Head of caudate nucleus (tissue), 42 donors: ENCODE results near the gene CTSH.
A peak's percentile ranks its signal among the peaks of the same experiment; 100 is the strongest.
"Not testable (repeated sequence)": the region's sequence is repeated elsewhere in the genome, so short reads cannot be mapped to it uniquely, and the experiment has no call there.

ENCODE experiments used
- DNase-seq, 42 donors: peaks; one replicate each; pipeline versions ENCODE4 v3.0.0 to v3.0.0-alpha.2; 2020 to 2021; ENCODE audit warnings: mixed read lengths in 7 of 42
- intact Hi-C: fragments of 100-400 bp; cut with DNase I; formaldehyde crosslinking; loops from one replicate; pipeline ENCODE4 v1.15.0; 2022

CTSH gene

DNA sequence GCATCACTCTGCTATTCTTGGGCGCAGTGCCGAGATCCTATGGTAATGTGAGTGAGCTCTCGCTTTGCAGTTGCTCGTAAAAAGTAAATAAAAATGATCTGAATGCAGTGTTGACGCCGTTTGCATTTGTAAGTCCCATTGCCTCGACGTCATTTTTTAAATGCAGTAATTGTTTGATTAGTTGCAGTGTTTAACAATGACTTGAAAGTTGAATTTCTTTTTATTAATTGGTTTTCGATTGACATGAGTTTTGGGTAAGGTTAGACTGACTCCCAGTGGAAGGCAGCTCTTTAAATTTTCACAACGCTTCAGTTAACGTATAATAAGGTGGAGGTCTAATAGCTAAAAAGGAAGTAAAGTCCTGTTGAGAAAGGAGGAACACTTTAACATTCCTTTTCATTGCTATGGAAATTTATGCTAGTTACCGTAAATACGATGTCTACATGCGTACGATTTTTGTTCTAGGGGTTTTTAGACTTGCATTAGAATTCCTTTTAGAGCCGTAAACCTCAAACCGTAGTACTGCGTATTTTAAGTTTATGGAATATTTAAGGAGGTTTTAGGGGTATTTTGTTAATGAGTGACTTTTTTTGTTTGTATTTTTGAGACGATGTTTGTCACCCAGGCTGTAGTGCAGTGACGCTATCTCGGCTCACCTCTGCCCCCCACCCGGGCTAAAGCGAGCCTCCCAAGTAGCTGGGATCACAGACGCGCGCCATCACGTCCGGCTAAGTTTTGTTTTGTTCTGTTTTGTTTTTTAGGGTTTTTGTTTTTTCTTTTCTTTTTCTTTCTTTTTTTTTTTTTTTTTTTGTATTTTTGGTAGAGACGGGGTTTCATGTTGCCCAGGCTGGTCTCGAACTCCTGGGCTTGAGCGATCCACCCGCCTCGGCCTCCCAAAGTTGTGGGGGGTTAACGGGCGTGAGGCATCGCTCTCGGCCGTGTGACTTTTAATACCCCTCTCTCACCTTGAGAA is 70.8 kb downstream of the CTSH start:
- peak in 7 of 42 donors; percentile 13 to 55 (median 21) for DNase-seq
- intact Hi-C loops = loop anchor here (1.0 kb wide), 1 partner anchor 14 kb away; no protein-coding TSS in a partner anchor

- intact Hi-C loops = loop anchor here (1.0 kb wide), 1 partner anchor 13 kb away; no protein-coding TSS in a partner anchor
- DNase-seq = peak; percentile 66 to 92 (median 82)
Measured at GRCh38 chr15:78872972-78873792, 71.7 kb downstream of the CTSH start.

- intact Hi-C loops = no loop called here
Measured at GRCh38 chr15:78872155-78872971, 72.5 kb downstream of the CTSH start, which contains the start of gene MORF4L1. Gene MORF4L1 (plus strand): TSS chr15:78872890. CDS start chr15:78873018, 128 bp downstream.

DNA sequence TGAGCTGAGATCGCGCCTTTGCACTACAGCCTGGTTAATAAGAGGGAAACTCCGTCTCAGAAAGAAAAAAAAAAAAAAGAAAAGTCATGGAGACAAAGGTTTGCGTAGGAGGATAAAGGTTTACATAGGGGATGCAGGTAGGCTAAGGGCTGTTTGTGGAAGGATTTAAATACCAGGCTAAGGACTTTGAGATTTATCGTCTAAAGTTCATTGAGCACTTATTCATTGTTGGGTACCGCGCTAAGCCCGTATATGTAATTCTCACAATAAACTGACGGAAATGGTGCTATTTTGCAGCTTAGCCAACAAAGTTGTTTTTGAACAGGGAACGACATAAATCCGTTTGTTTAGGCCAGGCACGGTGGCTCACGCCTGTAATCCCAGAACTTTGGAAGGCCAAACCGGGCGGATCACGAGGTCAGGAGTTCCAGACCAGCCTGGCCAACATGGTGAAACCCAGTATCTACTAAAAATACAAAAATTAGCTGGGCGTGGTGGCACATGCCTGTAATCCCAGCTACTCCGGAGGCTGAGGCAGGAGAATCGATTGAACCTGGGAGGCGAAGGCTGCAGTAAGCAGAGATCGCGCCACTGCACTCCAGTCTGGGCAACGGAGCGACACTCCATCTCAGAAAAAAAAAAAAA is 73.2 kb downstream of the CTSH start:
- DNase-seq, intact Hi-C loops: not testable (repeated sequence)

More at GRCh38 chr15:78872155-78872971, 72.5 kb downstream of the CTSH start, which contains the start of gene MORF4L1:
- peak; percentile 94 to 99 (median 97) for DNase-seq
